ENCODE data around the gene SV2C. TPM values are rescaled to one million over a fixed set of nuclear protein-coding genes. Genes with fewer than 3 reads are reported as not detected.
A peak's percentile ranks its signal among the peaks of the same experiment; 100 is the strongest.

SV2C gene
- total RNA-seq, 1 experiment from 2014 or later: not detected

- no peak for DNase-seq (ENCODE audit: extremely low read depth, low read depth)
Observed at GRCh38 chr5:76091351-76091750, 8.2 kb downstream of the SV2C start.

- DNase-seq (ENCODE audit: extremely low read depth, low read depth): no peak
Observed at GRCh38 chr5:76099286-76099702, 16.1 kb downstream of the SV2C start.

- no peak for DNase-seq (ENCODE audit: extremely low read depth, low read depth)
Observed at GRCh38 chr5:76099756-76100155, 16.6 kb downstream of the SV2C start.

- DNase-seq (ENCODE audit: extremely low read depth, low read depth): peak; percentile 33
Observed at GRCh38 chr5:76104027-76104426, 20.8 kb downstream of the SV2C start.

GRCh38 chr5:76106149-76106548 lies 23.0 kb downstream of the SV2C start:
- DNase-seq (ENCODE audit: extremely low read depth, low read depth): no peak

- DNase-seq (ENCODE audit: extremely low read depth, low read depth): no peak
Observed at GRCh38 chr5:76111477-76112174, 28.4 kb downstream of the SV2C start.

- DNase-seq (ENCODE audit: extremely low read depth, low read depth): no peak
Observed at GRCh38 chr5:76113103-76113502, 29.9 kb downstream of the SV2C start.

- no peak for DNase-seq (ENCODE audit: extremely low read depth, low read depth)
Observed at GRCh38 chr5:76114179-76114851, 31.1 kb downstream of the SV2C start.

- DNase-seq (ENCODE audit: extremely low read depth, low read depth): no peak
Observed at GRCh38 chr5:76125346-76125745, 42.2 kb downstream of the SV2C start.

GRCh38 chr5:76125888-76126287 lies 42.7 kb downstream of the SV2C start:
- no peak for DNase-seq (ENCODE audit: extremely low read depth, low read depth)

- DNase-seq (ENCODE audit: extremely low read depth, low read depth): no peak
Observed at GRCh38 chr5:76134003-76134402, 50.8 kb downstream of the SV2C start.

- no peak for DNase-seq (ENCODE audit: extremely low read depth, low read depth)
Observed at GRCh38 chr5:76134646-76135045, 51.5 kb downstream of the SV2C start.

- no peak for DNase-seq (ENCODE audit: extremely low read depth, low read depth)
Observed at GRCh38 chr5:76137887-76138542, 54.8 kb downstream of the SV2C start.

GRCh38 chr5:76143884-76144283 lies 60.7 kb downstream of the SV2C start:
- DNase-seq (ENCODE audit: extremely low read depth, low read depth): no peak

- DNase-seq (ENCODE audit: extremely low read depth, low read depth): no peak
Observed at GRCh38 chr5:76144513-76145274, 61.5 kb downstream of the SV2C start.

GRCh38 chr5:76145945-76146344 lies 62.8 kb downstream of the SV2C start:
- DNase-seq (ENCODE audit: extremely low read depth, low read depth): no peak

GRCh38 chr5:76149636-76150035 lies 66.5 kb downstream of the SV2C start:
- DNase-seq (ENCODE audit: extremely low read depth, low read depth): no peak

GRCh38 chr5:76152161-76152560 lies 69.0 kb downstream of the SV2C start:
- DNase-seq (ENCODE audit: extremely low read depth, low read depth): no peak

GRCh38 chr5:76152700-76153099 lies 69.5 kb downstream of the SV2C start:
- no peak for DNase-seq (ENCODE audit: extremely low read depth, low read depth)

GRCh38 chr5:76153271-76153670 lies 70.1 kb downstream of the SV2C start:
- no peak for DNase-seq (ENCODE audit: extremely low read depth, low read depth)

GRCh38 chr5:76154009-76154690 lies 71.0 kb downstream of the SV2C start:
- no peak for DNase-seq (ENCODE audit: extremely low read depth, low read depth)

Data from NCI-H460 (cell line).